Fibroblast of pulmonary artery (primary cell): ENCODE results near the gene GJA10.

Experiments
- DNase-seq: peaks from one replicate; pipeline ENCODE4 v3.0.0-alpha.2; 2010; ENCODE audit warnings: low read depth
- H3K4me3 ChIP-seq: replicated peaks from 2 replicates; pipeline ENCODE4 v1.5.1; 2011; ENCODE audit warnings: low read depth, mild to moderate bottlenecking, control low read depth, low read length, moderate library complexity
- CTCF ChIP-seq: IDR thresholded peaks from 2 replicates; pipeline ENCODE4 v1.5.1; 2011; ENCODE audit warnings: mild to moderate bottlenecking, control low read depth, low read length, inconsistent platforms; ENCODE audit errors: missing control alignments

GJA10 gene

GRCh38 chr6:89939144-89939543 lies 44.9 kb downstream of the GJA10 start:
- no peak for DNase-seq
- no peak for TF ChIP-seq CTCF

GRCh38 chr6:89940225-89941027 lies 46.2 kb downstream of the GJA10 start:
- TF ChIP-seq CTCF = peak; percentile 79
- H3K4me3 ChIP-seq = no peak overlapping the region
- DNase-seq = peak; percentile 89

More at GRCh38 chr6:89939144-89939543, 44.9 kb downstream of the GJA10 start:
- H3K4me3 ChIP-seq = no peak overlapping the region

- DNase-seq = no peak
- no peak for TF ChIP-seq CTCF
Observed at GRCh38 chr6:89941031-89941762, 46.9 kb downstream of the GJA10 start.

GRCh38 chr6:89941763-89942497 lies 47.7 kb downstream of the GJA10 start:
- H3K4me3 ChIP-seq = no peak overlapping the region
- TF ChIP-seq CTCF = no peak
- no peak for DNase-seq

More at GRCh38 chr6:89941031-89941762, 46.9 kb downstream of the GJA10 start:
- H3K4me3 ChIP-seq = no peak overlapping the region

- TF ChIP-seq CTCF = no peak
- no peak for DNase-seq
- no peak overlapping the region for H3K4me3 ChIP-seq
Observed at GRCh38 chr6:89942601-89943000, 48.3 kb downstream of the GJA10 start.

- TF ChIP-seq CTCF = no peak
- DNase-seq = no peak
- no peak overlapping the region for H3K4me3 ChIP-seq
Observed at GRCh38 chr6:89944181-89944755, 50.0 kb downstream of the GJA10 start.
